Mucosa of stomach (tissue), 1 donor: ENCODE results near the gene ZNF445.

Source experiments
- H3K27me3 ChIP-seq: one replicate; pipeline ENCODE4 v1.7.0; 2013; ENCODE audit warnings: mild to moderate bottlenecking, low read length; ENCODE audit not compliant: control insufficient read depth, insufficient read depth
- H3K36me3 ChIP-seq: one replicate; pipeline ENCODE4 v1.7.0; 2013; ENCODE audit warnings: low read length; ENCODE audit not compliant: control insufficient read depth, insufficient read depth
- H3K4me1 ChIP-seq: one replicate; pipeline ENCODE4 v1.7.0; 2013; ENCODE audit warnings: mild to moderate bottlenecking, low read length; ENCODE audit not compliant: control insufficient read depth, insufficient read depth
- H3K4me3 ChIP-seq: one replicate; pipeline ENCODE4 v1.7.0; 2013; ENCODE audit warnings: low read length
- H3K9ac ChIP-seq: one replicate; pipeline ENCODE4 v1.7.0; 2013; ENCODE audit warnings: mild to moderate bottlenecking, low read length, moderate library complexity
- H3K9me3 ChIP-seq: one replicate; pipeline ENCODE4 v1.7.0; 2013; ENCODE audit warnings: mild to moderate bottlenecking, low read length, moderate library complexity; ENCODE audit not compliant: control insufficient read depth
- donor health status: Pancreatic carcinoma.

Gene ZNF445

GRCh38 chr3:44445786-44446185, 31.7 kb downstream of the ZNF445 start:
- peaks cover 9% of the 10 kb centered on the region for H3K36me3 ChIP-seq
- H3K4me1 ChIP-seq: peaks cover 7% of the 10 kb centered on the region
- no peaks in the 10 kb centered on the region for H3K27me3 ChIP-seq
- H3K9ac ChIP-seq: no peak overlapping the region
- H3K9me3 ChIP-seq: no peaks in the 10 kb centered on the region
- H3K4me3 ChIP-seq: no peak overlapping the region

- H3K4me1 ChIP-seq: peaks cover 9% of the 10 kb centered on the region
- no peaks in the 10 kb centered on the region for H3K27me3 ChIP-seq
- H3K36me3 ChIP-seq: peaks cover 5% of the 10 kb centered on the region
- no peaks in the 10 kb centered on the region for H3K9me3 ChIP-seq
- no peak overlapping the region for H3K9ac ChIP-seq
- H3K4me3 ChIP-seq: no peak overlapping the region
These were observed 32.4 kb downstream of the ZNF445 start for GRCh38 chr3:44444896-44445691.

GRCh38 chr3:44444437-44444836, 33.0 kb downstream of the ZNF445 start:
- no peaks in the 10 kb centered on the region for H3K9me3 ChIP-seq
- no peaks in the 10 kb centered on the region for H3K27me3 ChIP-seq
- peaks cover 15% of the 10 kb centered on the region for H3K4me1 ChIP-seq
- no peaks in the 10 kb centered on the region for H3K36me3 ChIP-seq
- H3K9ac ChIP-seq: no peak overlapping the region
- H3K4me3 ChIP-seq: no peak overlapping the region

GRCh38 chr3:44442596-44443309, 34.7 kb downstream of the ZNF445 start:
- no peaks in the 10 kb centered on the region for H3K9me3 ChIP-seq
- no peak overlapping the region for H3K9ac ChIP-seq
- no peak overlapping the region for H3K4me3 ChIP-seq
- no peaks in the 10 kb centered on the region for H3K36me3 ChIP-seq
- H3K27me3 ChIP-seq: no peaks in the 10 kb centered on the region
- H3K4me1 ChIP-seq: peaks cover 22% of the 10 kb centered on the region

- no peaks in the 10 kb centered on the region for H3K9me3 ChIP-seq
- H3K9ac ChIP-seq: peak overlapping the region; percentile 68
- peak overlapping the region; percentile 56 for H3K4me3 ChIP-seq
- no peaks in the 10 kb centered on the region for H3K36me3 ChIP-seq
- peaks cover 22% of the 10 kb centered on the region for H3K4me1 ChIP-seq
- no peaks in the 10 kb centered on the region for H3K27me3 ChIP-seq
These were observed 37.8 kb downstream of the ZNF445 start for GRCh38 chr3:44439499-44440295.

- Histone ChIP-seq H3K9me3 (no peaks in the 10 kb centered on the region), H3K9ac (no peak overlapping the region), H3K4me1 (peaks cover 22% of the 10 kb centered on the region), H3K36me3 (no peaks in the 10 kb centered on the region), H3K4me3 (no peak overlapping the region), H3K27me3 (no peaks in the 10 kb centered on the region)
These were observed 39.7 kb downstream of the ZNF445 start for GRCh38 chr3:44437800-44438199.

GRCh38 chr3:44436181-44436580, 41.3 kb downstream of the ZNF445 start:
- no peaks in the 10 kb centered on the region for H3K36me3 ChIP-seq

GRCh38 chr3:44434834-44435510, 42.5 kb downstream of the ZNF445 start:
- Histone ChIP-seq H3K9me3 (no peaks in the 10 kb centered on the region), H3K9ac (no peak overlapping the region), H3K36me3 (no peaks in the 10 kb centered on the region), H3K27me3 (no peaks in the 10 kb centered on the region), H3K4me1 (peaks cover 12% of the 10 kb centered on the region), H3K4me3 (no peak overlapping the region)

More at GRCh38 chr3:44436181-44436580, 41.3 kb downstream of the ZNF445 start:
- Histone ChIP-seq H3K4me1 (peaks cover 19% of the 10 kb centered on the region), H3K9ac (no peak overlapping the region), H3K27me3 (no peaks in the 10 kb centered on the region), H3K9me3 (no peaks in the 10 kb centered on the region), H3K4me3 (no peak overlapping the region)

- Histone ChIP-seq H3K9ac (no peak overlapping the region), H3K36me3 (no peaks in the 10 kb centered on the region), H3K27me3 (no peaks in the 10 kb centered on the region), H3K9me3 (no peaks in the 10 kb centered on the region), H3K4me1 (no peaks in the 10 kb centered on the region), H3K4me3 (no peak overlapping the region)
These were observed 47.0 kb downstream of the ZNF445 start for GRCh38 chr3:44430466-44430865.

- Histone ChIP-seq H3K4me1 (no peaks in the 10 kb centered on the region), H3K4me3 (no peak overlapping the region), H3K9ac (no peak overlapping the region), H3K27me3 (no peaks in the 10 kb centered on the region), H3K9me3 (no peaks in the 10 kb centered on the region), H3K36me3 (no peaks in the 10 kb centered on the region)
These were observed 48.0 kb downstream of the ZNF445 start for GRCh38 chr3:44429459-44429858.

- Histone ChIP-seq H3K36me3 (no peaks in the 10 kb centered on the region), H3K27me3 (no peaks in the 10 kb centered on the region), H3K9me3 (no peaks in the 10 kb centered on the region), H3K9ac (no peak overlapping the region), H3K4me3 (no peak overlapping the region), H3K4me1 (no peaks in the 10 kb centered on the region)
These were observed 48.6 kb downstream of the ZNF445 start for GRCh38 chr3:44428910-44429309.
